ENCODE data around the gene SNRK. TPM values are rescaled to one million over a fixed set of nuclear protein-coding genes. Genes with fewer than 3 reads are reported as not detected.

SNRK gene
- total RNA-seq, 1 experiment from 2014 or later = 26.5 TPM

DNA sequence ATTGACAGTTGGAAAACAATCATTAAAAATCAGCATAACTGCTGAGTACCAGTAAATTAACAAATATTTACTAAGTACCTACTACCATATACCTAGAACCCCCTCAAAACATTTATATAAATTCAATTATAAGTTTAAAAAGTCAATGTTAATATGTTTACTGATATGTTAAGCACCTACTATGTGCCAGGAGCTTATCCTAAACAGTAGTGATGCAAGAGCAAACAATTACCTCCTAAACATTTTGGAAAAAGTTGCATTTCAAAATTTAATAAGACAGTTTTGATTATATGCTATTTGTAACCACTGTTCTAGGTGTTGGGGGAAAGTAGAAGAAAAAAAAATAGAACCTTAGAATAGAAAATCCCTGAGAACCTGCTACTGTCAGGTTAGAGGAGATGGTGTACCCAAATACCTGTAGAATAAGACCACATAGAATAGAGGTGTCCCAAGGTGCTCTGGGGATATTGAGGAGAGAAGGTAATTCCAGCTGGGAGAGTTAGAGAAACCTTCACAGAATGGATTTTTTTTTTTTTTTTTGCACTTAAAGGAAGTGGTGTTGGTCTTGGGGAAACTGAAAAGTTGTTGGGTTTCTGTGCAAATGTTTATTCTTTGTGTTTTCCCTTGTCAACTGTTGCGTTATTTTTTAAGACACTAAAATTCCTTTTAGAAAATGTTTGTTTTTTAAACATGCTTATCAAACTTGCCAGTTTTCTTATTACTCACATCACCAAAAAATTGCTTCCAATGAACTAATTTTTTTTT, 16.0 kb downstream of the SNRK start:
- Histone ChIP-seq H3K9ac (ENCODE audit: low read length) (no peak overlapping the region), H3K4me2 (ENCODE audit: low read depth, low read length, poor library complexity, severe bottlenecking) (no peak overlapping the region), H3K36me3 (ENCODE audit: insufficient read depth, low read length) (peaks cover 19% of the 10 kb centered on the region), H3K4me1 (ENCODE audit: low read length) (peaks cover under 1% of the 10 kb centered on the region; the same call in 1 of the 2 replicates), H2AFZ (ENCODE audit: low read length) (no peak overlapping the region), H3K27me3 (ENCODE audit: low read length) (no peaks in the 10 kb centered on the region), H4K20me1 (ENCODE audit: insufficient read depth, low read depth, low read length) (no peaks in the 10 kb centered on the region), H3K4me3 (ENCODE audit: low read length) (no peak overlapping the region), H3K79me2 (ENCODE audit: low read length) (peaks cover 80% of the 10 kb centered on the region), H3K9me2 (replicated peaks; ENCODE audit: insufficient read depth, low read length) (no peaks in the 10 kb centered on the region), H3K9me3 (ENCODE audit: low read length) (no peaks in the 10 kb centered on the region), H3K27ac (ENCODE audit: low read length) (no peak overlapping the region)
- DNase-seq = no peak

DNA sequence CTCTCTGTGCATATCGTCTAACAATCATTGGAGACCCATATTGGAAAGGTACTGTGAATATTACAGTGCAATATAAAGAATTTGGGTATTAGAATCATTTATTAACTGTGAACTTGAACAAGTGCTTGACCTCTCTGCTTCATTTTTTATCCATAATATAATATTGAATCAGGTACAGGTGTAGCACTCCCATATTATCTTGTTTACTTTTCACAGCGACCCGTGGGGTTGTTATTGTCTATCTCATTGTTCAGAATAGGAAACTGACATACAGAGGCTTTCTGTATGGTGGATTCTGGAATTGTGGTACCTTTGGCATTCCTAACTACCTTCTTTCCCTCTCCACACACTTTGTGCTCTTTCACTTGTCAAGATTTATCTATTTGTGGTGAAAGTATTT, 17.8 kb downstream of the SNRK start:
- no peak for DNase-seq
- no peaks in the 10 kb centered on the region for H3K27me3 ChIP-seq (ENCODE audit: low read length)
- no peak overlapping the region for H2AFZ ChIP-seq (ENCODE audit: low read length)
- H3K4me3 ChIP-seq (ENCODE audit: low read length) = no peak overlapping the region
- H3K9me2 ChIP-seq (replicated peaks; ENCODE audit: insufficient read depth, low read length) = no peaks in the 10 kb centered on the region
- H3K79me2 ChIP-seq (ENCODE audit: low read length) = peaks cover 75% of the 10 kb centered on the region
- H3K4me1 ChIP-seq (ENCODE audit: low read length) = no peaks in the 10 kb centered on the region
- H4K20me1 ChIP-seq (ENCODE audit: insufficient read depth, low read depth, low read length) = no peaks in the 10 kb centered on the region
- no peak overlapping the region for H3K9ac ChIP-seq (ENCODE audit: low read length)
- no peaks in the 10 kb centered on the region for H3K9me3 ChIP-seq (ENCODE audit: low read length)
- H3K4me2 ChIP-seq (ENCODE audit: low read depth, low read length, poor library complexity, severe bottlenecking) = no peak overlapping the region
- H3K36me3 ChIP-seq (ENCODE audit: insufficient read depth, low read length) = peaks cover 25% of the 10 kb centered on the region
- H3K27ac ChIP-seq (ENCODE audit: low read length) = no peak overlapping the region

- Histone ChIP-seq H3K79me2 (ENCODE audit: low read length) (peaks cover 54% of the 10 kb centered on the region), H3K4me2 (ENCODE audit: low read depth, low read length, poor library complexity, severe bottlenecking) (no peak overlapping the region), H3K9ac (ENCODE audit: low read length) (no peak overlapping the region), H2AFZ (ENCODE audit: low read length) (no peak overlapping the region), H3K9me2 (replicated peaks; ENCODE audit: insufficient read depth, low read length) (no peaks in the 10 kb centered on the region), H3K4me1 (ENCODE audit: low read length) (no peaks in the 10 kb centered on the region), H3K9me3 (ENCODE audit: low read length) (no peaks in the 10 kb centered on the region), H3K4me3 (ENCODE audit: low read length) (no peak overlapping the region), H4K20me1 (ENCODE audit: insufficient read depth, low read depth, low read length) (no peaks in the 10 kb centered on the region), H3K27ac (ENCODE audit: low read length) (no peak overlapping the region), H3K36me3 (ENCODE audit: insufficient read depth, low read length) (peaks cover 27% of the 10 kb centered on the region), H3K27me3 (ENCODE audit: low read length) (no peaks in the 10 kb centered on the region)
- no peak for DNase-seq
Measured at GRCh38 chr3:43307226-43307625, 20.9 kb downstream of the SNRK start.

- H3K36me3 ChIP-seq (ENCODE audit: insufficient read depth, low read length) = peaks cover 27% of the 10 kb centered on the region
- no peaks in the 10 kb centered on the region for H3K27me3 ChIP-seq (ENCODE audit: low read length)
- H3K27ac ChIP-seq (ENCODE audit: low read length) = no peak overlapping the region
- H4K20me1 ChIP-seq (ENCODE audit: insufficient read depth, low read depth, low read length) = no peaks in the 10 kb centered on the region
- H3K9ac ChIP-seq (ENCODE audit: low read length) = no peak overlapping the region
- H2AFZ ChIP-seq (ENCODE audit: low read length) = no peak overlapping the region
- no peak overlapping the region for H3K4me3 ChIP-seq (ENCODE audit: low read length)
- H3K9me3 ChIP-seq (ENCODE audit: low read length) = no peaks in the 10 kb centered on the region
- no peak for DNase-seq
- no peaks in the 10 kb centered on the region for H3K9me2 ChIP-seq (replicated peaks; ENCODE audit: insufficient read depth, low read length)
- H3K4me2 ChIP-seq (ENCODE audit: low read depth, low read length, poor library complexity, severe bottlenecking) = no peak overlapping the region
- H3K79me2 ChIP-seq (ENCODE audit: low read length) = peaks cover 51% of the 10 kb centered on the region
- no peaks in the 10 kb centered on the region for H3K4me1 ChIP-seq (ENCODE audit: low read length)
Measured at GRCh38 chr3:43307649-43308048, 21.3 kb downstream of the SNRK start.

DNA sequence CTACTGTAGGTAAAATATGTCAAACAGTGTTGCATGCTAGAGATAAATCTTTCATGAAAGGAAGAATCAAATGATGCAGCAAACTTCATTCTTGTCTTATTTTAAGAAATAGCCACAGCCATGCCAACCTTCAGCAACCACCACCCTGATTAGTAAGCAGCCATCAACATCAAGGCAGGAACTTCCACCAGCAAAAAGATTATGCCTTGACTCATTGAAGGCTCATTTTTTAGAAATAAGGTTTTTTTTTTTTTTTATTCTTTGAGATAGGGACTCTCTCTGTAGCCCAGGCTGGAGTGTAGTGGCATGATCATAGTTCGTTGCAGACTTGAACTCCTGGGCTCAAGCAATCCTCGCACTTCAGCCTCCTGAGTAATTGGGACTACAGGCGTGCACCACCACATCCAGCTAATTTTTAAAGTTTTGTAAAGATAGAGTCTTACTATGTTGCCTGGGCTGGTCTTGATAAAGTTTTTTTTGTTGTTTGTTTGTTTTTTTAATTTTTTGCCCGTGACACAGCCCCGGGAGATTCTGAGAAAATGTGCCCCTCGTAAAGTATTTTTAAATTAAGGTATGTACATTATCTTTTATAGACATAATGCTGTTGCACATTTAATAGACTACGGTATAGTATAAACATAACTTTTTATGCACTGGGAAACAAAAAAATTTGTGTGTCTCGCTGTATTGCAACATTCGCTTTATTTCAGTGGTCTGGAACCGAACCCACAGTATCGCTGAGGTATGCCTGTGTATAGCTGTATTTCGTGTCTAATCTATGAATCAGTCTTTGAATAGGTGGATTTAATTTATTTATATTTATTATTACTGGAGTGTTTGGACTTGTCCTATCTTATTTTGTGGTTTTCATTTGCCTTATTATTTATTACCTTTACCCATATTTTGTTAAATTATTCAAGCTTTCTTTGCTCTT, 23.3 kb downstream of the SNRK start:
- no peak for DNase-seq
- no peak overlapping the region for H3K4me2 ChIP-seq (ENCODE audit: low read depth, low read length, poor library complexity, severe bottlenecking)
- no peaks in the 10 kb centered on the region for H3K9me3 ChIP-seq (ENCODE audit: low read length)
- peaks cover 11% of the 10 kb centered on the region for H3K36me3 ChIP-seq (ENCODE audit: insufficient read depth, low read length)
- no peak overlapping the region for H3K27ac ChIP-seq (ENCODE audit: low read length)
- H3K4me3 ChIP-seq (ENCODE audit: low read length) = no peak overlapping the region
- no peaks in the 10 kb centered on the region for H3K27me3 ChIP-seq (ENCODE audit: low read length)
- peaks cover 51% of the 10 kb centered on the region for H3K79me2 ChIP-seq (ENCODE audit: low read length)
- no peaks in the 10 kb centered on the region for H4K20me1 ChIP-seq (ENCODE audit: insufficient read depth, low read depth, low read length)
- H2AFZ ChIP-seq (ENCODE audit: low read length) = no peak overlapping the region
- H3K4me1 ChIP-seq (ENCODE audit: low read length) = no peaks in the 10 kb centered on the region
- H3K9ac ChIP-seq (ENCODE audit: low read length) = no peak overlapping the region
- H3K9me2 ChIP-seq (replicated peaks; ENCODE audit: insufficient read depth, low read length) = no peaks in the 10 kb centered on the region

- Histone ChIP-seq H2AFZ (ENCODE audit: low read length) (no peak overlapping the region), H3K4me2 (ENCODE audit: low read depth, low read length, poor library complexity, severe bottlenecking) (no peak overlapping the region), H3K4me3 (ENCODE audit: low read length) (no peak overlapping the region), H4K20me1 (ENCODE audit: insufficient read depth, low read depth, low read length) (no peaks in the 10 kb centered on the region), H3K36me3 (ENCODE audit: insufficient read depth, low read length) (peaks cover 2% of the 10 kb centered on the region; the same call in 1 of the 2 replicates), H3K4me1 (ENCODE audit: low read length) (no peaks in the 10 kb centered on the region), H3K27me3 (ENCODE audit: low read length) (no peaks in the 10 kb centered on the region), H3K79me2 (ENCODE audit: low read length) (peaks cover 77% of the 10 kb centered on the region), H3K9me2 (replicated peaks; ENCODE audit: insufficient read depth, low read length) (no peaks in the 10 kb centered on the region), H3K9ac (ENCODE audit: low read length) (no peak overlapping the region), H3K27ac (ENCODE audit: low read length) (no peak overlapping the region), H3K9me3 (ENCODE audit: low read length) (no peaks in the 10 kb centered on the region)
- DNase-seq = no peak
Measured at GRCh38 chr3:43316783-43317460, 30.6 kb downstream of the SNRK start.

GRCh38 chr3:43317461-43318316, 31.3 kb downstream of the SNRK start:
- no peak overlapping the region for H3K4me2 ChIP-seq (ENCODE audit: low read depth, low read length, poor library complexity, severe bottlenecking)

More at GRCh38 chr3:43317461-43318316, 31.3 kb downstream of the SNRK start:
- H2AFZ ChIP-seq (ENCODE audit: low read length) = no peak overlapping the region
- peaks cover 82% of the 10 kb centered on the region for H3K79me2 ChIP-seq (ENCODE audit: low read length)
- no peak overlapping the region for H3K4me3 ChIP-seq (ENCODE audit: low read length)
- H3K9me2 ChIP-seq (replicated peaks; ENCODE audit: insufficient read depth, low read length) = no peaks in the 10 kb centered on the region
- no peaks in the 10 kb centered on the region for H3K9me3 ChIP-seq (ENCODE audit: low read length)
- DNase-seq = no peak
- H3K4me1 ChIP-seq (ENCODE audit: low read length) = no peaks in the 10 kb centered on the region
- no peak overlapping the region for H3K9ac ChIP-seq (ENCODE audit: low read length)
- no peaks in the 10 kb centered on the region for H4K20me1 ChIP-seq (ENCODE audit: insufficient read depth, low read depth, low read length)
- H3K27ac ChIP-seq (ENCODE audit: low read length) = no peak overlapping the region
- no peaks in the 10 kb centered on the region for H3K36me3 ChIP-seq (ENCODE audit: insufficient read depth, low read length)
- no peaks in the 10 kb centered on the region for H3K27me3 ChIP-seq (ENCODE audit: low read length)

Data from Karpas-422 (cell line).